ENCODE data around the gene C4BPB.
A peak's percentile ranks its signal among the peaks of the same experiment; 100 is the strongest.

The C4BPB gene

DNA sequence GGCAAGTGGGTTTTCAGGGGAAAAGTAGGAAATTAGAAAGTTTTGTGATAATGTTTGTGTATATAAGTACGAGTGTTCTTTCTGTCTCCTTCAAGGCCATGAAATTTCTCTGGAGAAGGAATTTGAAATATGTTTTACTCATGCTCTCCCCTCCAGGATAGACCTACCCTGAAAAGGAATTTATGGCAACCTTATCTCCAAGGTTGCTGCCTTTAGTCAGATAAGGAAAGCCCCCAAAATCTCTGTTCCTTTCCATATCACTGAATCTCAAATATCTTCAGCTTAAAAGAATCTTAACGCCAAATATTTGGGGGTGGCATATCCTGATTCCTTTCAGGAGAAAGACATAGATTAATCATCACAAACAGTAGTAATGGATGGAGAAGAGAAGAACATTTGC is 499 bp upstream of the C4BPB start:
- no peak for DNase-seq

DNA sequence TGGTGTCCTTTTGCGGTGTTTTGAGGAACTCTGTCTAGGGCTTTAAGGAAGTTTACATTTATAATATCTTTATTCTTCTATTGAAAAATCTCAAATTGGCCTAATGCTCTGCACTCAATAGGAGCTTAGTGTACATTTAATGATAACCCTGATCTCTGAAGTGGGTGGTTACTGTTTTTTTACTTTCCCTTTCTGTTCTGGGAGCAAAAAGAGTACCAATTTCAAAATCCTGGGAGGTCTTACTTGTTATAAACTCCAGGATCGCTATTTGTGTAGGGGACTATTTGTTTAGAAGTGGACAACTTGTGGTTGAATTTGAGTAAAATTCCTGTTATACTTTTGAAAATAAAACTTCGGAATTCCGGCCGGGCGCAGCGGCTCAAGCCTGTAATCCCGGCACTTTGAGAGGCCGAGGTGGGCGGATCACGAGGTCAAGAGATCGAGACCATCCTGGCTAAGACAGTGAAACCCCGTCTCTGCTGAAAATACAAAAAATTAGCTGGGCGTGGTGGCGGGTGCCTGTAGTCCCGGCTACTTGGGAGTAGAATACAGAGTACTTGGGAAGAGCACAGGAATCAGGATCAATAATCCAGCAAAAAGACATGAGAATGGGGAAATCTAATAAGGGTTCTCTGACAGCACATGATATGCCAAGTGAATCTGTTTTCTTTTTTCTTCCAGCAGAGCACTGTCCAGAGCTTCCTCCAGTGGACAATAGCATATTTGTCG is 1.1 kb downstream of the C4BPB start:
- DNase-seq, result no peak

DNA sequence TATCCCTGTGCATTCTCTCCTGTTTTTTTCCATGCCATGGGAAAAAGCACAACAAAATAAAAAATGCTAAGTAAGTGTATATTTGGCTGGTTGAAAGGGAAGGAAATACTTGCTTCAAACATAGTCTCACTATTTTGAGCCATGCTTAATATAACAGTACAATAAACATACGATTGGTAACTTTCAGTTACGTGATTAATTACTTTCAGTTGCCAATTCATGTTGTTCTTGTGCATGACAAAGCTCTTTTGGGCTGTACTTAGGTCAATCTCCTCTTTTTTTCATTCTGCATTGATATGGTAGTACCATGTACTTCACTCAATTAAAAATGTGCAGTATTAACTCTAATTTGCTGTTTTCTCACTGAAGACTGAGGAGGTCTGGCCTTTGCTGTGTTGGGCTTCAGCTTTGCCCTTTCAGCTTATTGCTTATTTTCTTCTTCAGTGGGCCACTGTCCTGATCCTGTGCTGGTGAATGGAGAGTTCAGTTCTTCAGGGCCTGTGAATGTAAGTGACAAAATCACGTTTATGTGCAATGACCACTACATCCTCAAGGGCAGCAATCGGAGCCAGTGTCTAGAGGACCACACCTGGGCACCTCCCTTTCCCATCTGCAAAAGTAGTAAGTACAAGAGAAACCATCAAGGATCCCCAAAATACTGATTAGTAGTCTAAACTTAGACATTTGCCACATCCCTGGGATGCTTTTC is 2.7 kb downstream of the C4BPB start:
- peak in 1 of 2 donors; percentile 3 for DNase-seq

- DNase-seq, result no peak
These were observed 5.3 kb downstream of the C4BPB start for GRCh38 chr1:207093944-207094343.

DNA sequence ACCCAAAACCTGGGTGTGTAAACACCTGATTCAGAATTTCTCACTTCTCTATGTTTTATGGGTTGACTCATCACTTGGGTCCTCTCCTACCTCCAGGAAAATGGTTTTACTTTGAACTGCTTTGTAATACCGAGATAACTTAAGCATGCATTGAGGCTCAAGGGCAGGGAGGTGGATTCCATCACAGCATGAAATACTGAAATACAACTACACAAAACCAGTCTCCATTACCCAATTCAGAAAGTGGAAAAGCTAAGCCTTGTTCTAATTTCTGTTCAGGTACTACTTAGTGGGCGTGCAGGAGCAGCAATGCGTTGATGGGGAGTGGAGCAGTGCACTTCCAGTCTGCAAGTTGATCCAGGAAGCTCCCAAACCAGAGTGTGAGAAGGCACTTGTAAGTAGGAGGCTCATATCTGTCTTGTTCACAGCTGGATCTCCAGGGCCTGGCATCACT is 9.2 kb downstream of the C4BPB start:
- DNase-seq, result no peak

DNA sequence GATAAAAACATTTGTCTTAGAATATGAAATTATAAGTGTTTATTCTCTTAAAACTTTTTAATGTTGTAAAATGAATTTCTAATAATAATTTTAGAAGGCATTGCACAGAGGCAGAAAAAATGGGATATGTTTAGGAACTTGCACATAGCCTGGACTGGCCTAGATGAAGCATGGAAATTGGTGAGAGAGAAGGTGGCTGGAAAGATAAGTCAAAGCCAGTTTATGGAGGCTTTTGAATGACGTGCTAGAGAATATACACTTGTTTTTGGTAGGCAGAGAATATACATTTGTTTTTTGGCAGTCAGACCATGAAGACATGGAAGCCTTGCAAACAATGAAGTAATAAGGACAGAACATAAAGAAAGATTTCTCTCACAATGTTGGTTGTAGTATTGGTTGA is 13.1 kb downstream of the C4BPB start:
- DNase-seq, result no peak

DNA sequence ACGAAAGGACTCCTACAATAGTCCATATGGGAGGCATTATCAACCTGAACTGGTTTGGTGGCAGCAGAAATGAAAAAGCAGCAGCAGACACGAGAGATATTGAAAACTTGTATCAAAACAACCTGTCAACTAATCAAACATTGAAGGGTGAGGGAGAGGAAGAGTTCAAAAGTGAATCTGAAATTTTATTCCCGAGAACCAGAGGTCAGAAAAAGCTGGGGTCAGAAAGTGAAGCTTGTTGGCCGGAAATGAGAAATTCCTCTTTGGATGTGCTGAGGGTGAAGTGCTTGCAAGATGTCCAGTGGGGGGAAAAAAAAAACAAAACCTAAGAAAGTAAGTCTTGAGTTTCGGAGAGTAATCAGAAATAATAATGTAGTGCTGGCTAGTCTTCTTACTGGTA is 13.5 kb downstream of the C4BPB start:
- no peak for DNase-seq

GRCh38 chr1:207102659-207103058 is 14.0 kb downstream of the C4BPB start:
- DNase-seq, result no peak

DNA sequence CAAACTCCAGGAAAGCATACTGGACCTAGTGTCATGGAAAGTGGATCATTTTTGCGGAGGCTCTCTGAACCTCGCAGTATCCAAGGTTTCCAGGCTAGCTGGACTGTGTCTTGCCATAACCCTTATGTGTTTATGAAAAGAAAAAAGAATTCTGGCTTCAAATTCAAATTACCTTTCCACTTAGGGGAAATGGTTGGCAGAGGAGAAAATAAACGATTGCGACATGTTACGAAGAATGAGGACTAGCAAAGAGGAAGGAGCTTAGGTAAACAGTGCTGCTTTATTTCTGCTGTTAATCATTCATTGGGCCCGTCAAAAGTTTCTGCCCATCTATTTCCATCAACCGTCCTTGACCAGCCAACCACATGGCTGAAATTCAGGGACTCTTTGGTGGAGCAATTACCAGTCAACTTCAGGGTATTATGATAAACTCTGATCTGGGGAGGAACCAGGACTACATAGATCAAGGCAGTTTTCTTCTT is 15.3 kb downstream of the C4BPB start, which contains the start of gene C4BPA:
C4BPA (plus strand) TSS at position 342 of the 482 bp plus-strand sequence. CDS start 8,793 bp downstream, outside the sequence.
- DNase-seq, result no peak

- DNase-seq, result no peak
These were observed 20.3 kb downstream of the C4BPB start for GRCh38 chr1:207109004-207109403.

- DNase-seq, result no peak
These were observed 24.1 kb downstream of the C4BPB start for GRCh38 chr1:207112616-207113296.

DNA sequence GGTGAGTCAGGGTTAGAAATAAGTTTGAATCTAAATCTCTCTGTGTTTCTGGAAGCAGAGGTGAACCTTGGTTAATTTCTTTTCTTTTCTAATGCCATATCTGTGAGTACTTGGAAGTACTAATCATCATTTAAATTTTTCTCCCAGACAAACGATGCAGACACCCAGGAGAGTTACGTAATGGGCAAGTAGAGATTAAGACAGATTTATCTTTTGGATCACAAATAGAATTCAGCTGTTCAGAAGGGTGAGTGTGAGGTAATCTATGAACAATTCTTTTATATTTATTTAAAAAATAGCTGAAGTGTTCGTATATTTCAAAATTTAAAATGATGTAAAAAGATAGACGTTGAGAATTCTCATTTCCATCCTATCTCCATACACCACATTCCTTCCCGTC is 26.6 kb downstream of the C4BPB start:
- DNase-seq, result no peak

DNA sequence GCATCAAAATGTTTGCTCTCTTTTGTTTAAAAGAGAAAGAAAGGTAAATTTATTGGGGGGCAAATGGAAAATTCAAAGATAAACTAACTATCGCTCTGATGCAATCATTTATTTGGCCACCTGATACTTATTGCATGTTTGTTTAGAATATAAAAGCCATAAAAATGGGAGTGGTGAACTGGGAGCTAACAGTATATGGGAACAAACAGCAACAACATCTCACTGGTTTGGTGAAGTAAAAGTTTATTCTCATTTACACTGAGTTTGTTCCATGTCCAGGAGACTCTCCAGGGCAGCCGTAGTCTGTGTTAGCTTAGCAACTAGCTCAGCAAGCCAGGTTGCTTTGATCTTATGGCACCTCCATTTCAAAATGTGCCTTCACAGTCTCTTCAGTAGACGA is 35.7 kb downstream of the C4BPB start:
- no peak for DNase-seq

GRCh38 chr1:207128336-207128921 is 39.8 kb downstream of the C4BPB start:
- DNase-seq, result no peak

DNA sequence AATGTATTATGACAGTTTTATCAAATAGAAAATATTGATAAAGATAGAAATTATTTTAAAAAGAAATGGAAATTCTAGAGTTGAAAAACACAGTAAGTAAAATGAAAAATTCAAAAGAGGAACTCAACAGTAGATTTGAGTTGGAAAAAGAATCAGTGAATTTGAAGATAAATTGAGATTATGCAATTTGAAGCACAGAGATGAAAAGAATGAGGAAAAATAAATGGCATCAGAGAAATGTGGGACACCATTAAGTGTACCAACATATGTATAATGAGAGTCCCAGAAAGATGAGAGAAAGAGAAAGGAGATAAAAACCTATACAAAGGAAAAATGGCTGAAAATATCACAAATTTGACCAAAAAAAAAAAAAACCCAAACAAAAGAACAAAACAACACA is 40.4 kb downstream of the C4BPB start:
- no peak for DNase-seq

DNA sequence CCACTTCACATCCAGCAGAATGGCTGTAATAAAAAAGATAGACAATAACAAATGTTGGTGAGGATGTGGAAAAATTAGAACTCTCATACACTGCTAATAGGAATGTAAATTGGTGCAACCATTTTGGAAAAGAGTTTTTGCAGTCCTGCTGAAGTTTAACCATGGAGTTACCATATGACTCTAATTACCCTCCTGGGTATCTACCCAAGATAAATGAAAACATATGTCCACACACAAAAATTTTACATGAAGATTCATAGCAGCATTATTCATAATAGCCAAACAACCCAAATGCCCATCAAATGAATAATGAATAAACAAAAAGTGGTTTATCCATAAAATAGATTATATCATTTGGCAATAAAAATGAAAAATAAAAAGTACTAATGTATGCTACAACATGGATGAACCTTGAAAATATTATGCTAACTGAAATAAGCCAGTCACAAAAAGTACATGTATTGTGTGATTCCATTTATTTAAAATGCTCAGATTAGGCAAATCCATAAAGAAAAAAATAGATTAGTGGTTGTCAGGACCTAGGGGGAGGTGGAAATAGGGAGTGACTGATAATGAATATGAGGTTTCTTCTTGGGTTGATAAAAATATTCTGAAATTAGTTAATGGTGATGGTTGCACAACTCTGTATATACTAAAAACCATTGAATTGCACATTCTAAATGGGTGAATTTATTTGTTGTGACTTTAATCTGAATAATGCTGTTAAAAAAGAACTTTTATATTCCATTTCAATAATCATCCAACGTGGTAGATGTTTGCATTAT is 41.8 kb downstream of the C4BPB start:
- DNase-seq, result no peak

- no peak for DNase-seq
These were observed 42.5 kb downstream of the C4BPB start for GRCh38 chr1:207131163-207131562.

DNA sequence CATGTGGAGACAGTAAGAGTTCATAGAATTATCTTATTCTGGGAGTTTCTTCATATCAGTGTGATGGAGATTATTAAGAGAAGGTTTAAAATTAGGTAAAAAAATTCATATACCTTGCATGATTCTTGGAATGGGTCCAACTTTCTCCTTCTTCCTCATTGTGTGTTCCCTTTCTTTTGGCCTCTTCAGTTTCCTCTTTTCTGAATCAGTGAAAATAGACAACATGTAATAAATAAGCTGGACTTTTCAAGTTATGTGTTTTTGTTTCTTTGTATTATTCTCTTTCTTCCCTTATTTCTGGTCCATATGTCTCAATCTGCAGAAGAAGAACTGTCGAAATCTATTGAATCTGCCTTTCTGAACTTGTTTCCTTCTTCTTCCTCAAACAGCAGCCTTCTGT is 45.9 kb downstream of the C4BPB start:
- DNase-seq, result peak in 1 of 2 donors; percentile 29

- DNase-seq, result no peak
These were observed 51.0 kb downstream of the C4BPB start for GRCh38 chr1:207139616-207140015.

DNA sequence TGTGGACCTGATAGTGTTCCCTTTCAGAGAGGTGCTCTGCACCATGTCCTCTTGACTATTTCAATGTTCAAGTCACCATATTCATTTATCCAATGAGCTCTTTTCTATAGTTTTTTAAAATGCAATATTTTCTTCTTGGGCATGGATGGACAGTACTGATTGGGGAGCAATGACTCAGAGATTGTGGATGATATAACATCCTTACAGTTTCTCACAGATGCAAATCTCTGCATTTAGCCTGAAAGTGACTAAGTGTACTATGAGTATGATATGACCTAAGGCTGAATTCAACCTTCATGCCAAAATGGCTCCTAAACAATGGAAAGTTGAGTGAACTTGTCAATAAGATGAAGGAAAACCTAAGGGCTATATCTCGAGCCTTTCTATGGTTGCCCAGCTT is 51.9 kb downstream of the C4BPB start:
- DNase-seq, result no peak

GRCh38 chr1:207145401-207146058 is 56.9 kb downstream of the C4BPB start:
- DNase-seq, result peak in 1 of 2 donors; percentile 43

Measured in bone marrow (tissue), 2 donors.